SJCRH30 (cell line): ENCODE results near the gene MAP3K2. TPM values are rescaled to one million over a fixed set of nuclear protein-coding genes. Genes with fewer than 3 reads are reported as not detected.
A peak's percentile ranks its signal among the peaks of the same experiment; 100 is the strongest.

ENCODE experiments used
- DNase-seq, 2 experiments: peaks; one replicate each; pipeline ENCODE4 v3.0.0-alpha.2; 2015 to 2020
- H3K27ac ChIP-seq: fragments of 250-450 bp; sonication (Bioruptor Pico); 2 replicates; pipeline ENCODE4 v1.5.1; 2020; ENCODE audit warnings: mild to moderate bottlenecking, moderate library complexity
- H3K27me3 ChIP-seq: fragments of 250-450 bp; sonication (Bioruptor Pico); 2 replicates; pipeline ENCODE4 v1.5.1; 2020; ENCODE audit warnings: mild to moderate bottlenecking, moderate library complexity
- H3K36me3 ChIP-seq: fragments of 250-450 bp; sonication (Bioruptor Pico); 2 replicates; pipeline ENCODE4 v1.5.1; 2020; ENCODE audit warnings: mild to moderate bottlenecking, moderate library complexity
- H3K4me1 ChIP-seq: fragments of 250-450 bp; sonication (Bioruptor Pico); 2 replicates; pipeline ENCODE4 v1.5.1; 2020; ENCODE audit warnings: mild to moderate bottlenecking, moderate library complexity
- H3K4me3 ChIP-seq: fragments of 250-450 bp; sonication (Bioruptor Pico); 2 replicates; pipeline ENCODE4 v1.5.1; 2020; ENCODE audit warnings: mild to moderate bottlenecking, moderate library complexity
- H3K9me3 ChIP-seq: fragments of 250-450 bp; sonication (Bioruptor Pico); replicated peaks from 2 replicates; pipeline ENCODE4 v1.5.1; 2020; ENCODE audit warnings: mild to moderate bottlenecking, moderate library complexity
- total RNA-seq: library from RNA; depleted of rRNA; stranded (reverse); fragments of >200 nt; shearing (Covaris generic); gene quantifications from 2 replicates; pipeline ENCODE4 v1.2.3, GENCODE V29; 2014; rRNA removed

The MAP3K2 gene
- total RNA-seq: 24.4 and 28.8 TPM in 2 replicates

GRCh38 chr2:127387655-127388422 is at the start of gene MAP3K2:
TSS of gene MAP3K2 (minus strand) at chr2:127387975. CDS start at chr2:127343129, 44,846 bp downstream.
- Histone ChIP-seq H3K4me1 (peaks cover 9% of the 10 kb centered on the region; the same call in 1 of the 2 replicates), H3K27ac (peak within 1 kb of the TSS; percentile 94), H3K36me3 (no peaks in the 10 kb centered on the region), H3K9me3 (no peaks in the 10 kb centered on the region), H3K27me3 (no peaks in the 10 kb centered on the region), H3K4me3 (peak within 1 kb of the TSS; percentile 100)
- DNase-seq: peak; percentile 89 to 93

GRCh38 chr2:127437056-127437455 is 49.3 kb upstream of the MAP3K2 start:
- Histone ChIP-seq H3K27ac (no peak overlapping the region), H3K36me3 (no peaks in the 10 kb centered on the region), H3K27me3 (no peaks in the 10 kb centered on the region), H3K4me3 (no peak overlapping the region), H3K9me3 (no peaks in the 10 kb centered on the region), H3K4me1 (peaks cover 3% of the 10 kb centered on the region)
- DNase-seq: no peak

- H3K27me3 ChIP-seq: no peaks in the 10 kb centered on the region
- H3K27ac ChIP-seq: no peak overlapping the region
- no peaks in the 10 kb centered on the region for H3K9me3 ChIP-seq
- no peak overlapping the region for H3K4me3 ChIP-seq
- H3K4me1 ChIP-seq: peaks cover 13% of the 10 kb centered on the region
- H3K36me3 ChIP-seq: no peaks in the 10 kb centered on the region
- DNase-seq: no peak
Observed at GRCh38 chr2:127434515-127434914, 46.7 kb upstream of the MAP3K2 start.

- Histone ChIP-seq H3K36me3 (no peaks in the 10 kb centered on the region), H3K27ac (peak overlapping the region; percentile 10; the same call in 1 of the 2 replicates), H3K4me1 (peaks cover 13% of the 10 kb centered on the region), H3K4me3 (no peak overlapping the region), H3K9me3 (no peaks in the 10 kb centered on the region), H3K27me3 (no peaks in the 10 kb centered on the region)
- peak; percentile 50 to 75 for DNase-seq
Observed at GRCh38 chr2:127431408-127432023, 43.7 kb upstream of the MAP3K2 start.

GRCh38 chr2:127429844-127430425 is 42.2 kb upstream of the MAP3K2 start:
- H3K9me3 ChIP-seq: no peaks in the 10 kb centered on the region
- H3K27ac ChIP-seq: no peak overlapping the region
- no peak overlapping the region for H3K4me3 ChIP-seq
- H3K27me3 ChIP-seq: no peaks in the 10 kb centered on the region
- H3K36me3 ChIP-seq: no peaks in the 10 kb centered on the region
- H3K4me1 ChIP-seq: peaks cover 13% of the 10 kb centered on the region
- no peak for DNase-seq

GRCh38 chr2:127429291-127429690 is 41.5 kb upstream of the MAP3K2 start:
- Histone ChIP-seq H3K27ac (no peak overlapping the region), H3K4me3 (no peak overlapping the region), H3K27me3 (no peaks in the 10 kb centered on the region), H3K36me3 (no peaks in the 10 kb centered on the region), H3K4me1 (peaks cover 13% of the 10 kb centered on the region), H3K9me3 (no peaks in the 10 kb centered on the region)
- DNase-seq: no peak

GRCh38 chr2:127428815-127429109 is 41.0 kb upstream of the MAP3K2 start:
- DNase-seq: no peak
- no peaks in the 10 kb centered on the region for H3K36me3 ChIP-seq
- H3K4me1 ChIP-seq: peaks cover 13% of the 10 kb centered on the region
- H3K4me3 ChIP-seq: no peak overlapping the region
- no peak overlapping the region for H3K27ac ChIP-seq
- no peaks in the 10 kb centered on the region for H3K9me3 ChIP-seq
- H3K27me3 ChIP-seq: no peaks in the 10 kb centered on the region

GRCh38 chr2:127428057-127428814 is 40.5 kb upstream of the MAP3K2 start:
- no peaks in the 10 kb centered on the region for H3K9me3 ChIP-seq
- H3K27ac ChIP-seq: no peak overlapping the region
- H3K36me3 ChIP-seq: no peaks in the 10 kb centered on the region
- H3K4me3 ChIP-seq: no peak overlapping the region
- peaks cover 13% of the 10 kb centered on the region for H3K4me1 ChIP-seq
- DNase-seq: no peak
- H3K27me3 ChIP-seq: no peaks in the 10 kb centered on the region

GRCh38 chr2:127427376-127428056 is 39.7 kb upstream of the MAP3K2 start:
- Histone ChIP-seq H3K36me3 (no peaks in the 10 kb centered on the region), H3K4me1 (peaks cover 13% of the 10 kb centered on the region), H3K4me3 (no peak overlapping the region), H3K27ac (no peak overlapping the region), H3K27me3 (no peaks in the 10 kb centered on the region), H3K9me3 (no peaks in the 10 kb centered on the region)
- DNase-seq: no peak

GRCh38 chr2:127426501-127427354 is 39.0 kb upstream of the MAP3K2 start:
- no peaks in the 10 kb centered on the region for H3K27me3 ChIP-seq
- H3K9me3 ChIP-seq: no peaks in the 10 kb centered on the region
- H3K4me3 ChIP-seq: no peak overlapping the region
- H3K36me3 ChIP-seq: no peaks in the 10 kb centered on the region
- peaks cover 7% of the 10 kb centered on the region for H3K4me1 ChIP-seq
- DNase-seq: no peak
- no peak overlapping the region for H3K27ac ChIP-seq

- Histone ChIP-seq H3K4me1 (no peaks in the 10 kb centered on the region; the same call in 1 of the 2 replicates), H3K4me3 (no peak overlapping the region), H3K27ac (no peak overlapping the region), H3K36me3 (no peaks in the 10 kb centered on the region), H3K27me3 (no peaks in the 10 kb centered on the region), H3K9me3 (no peaks in the 10 kb centered on the region)
- no peak for DNase-seq
Observed at GRCh38 chr2:127425540-127426490, 38.0 kb upstream of the MAP3K2 start.

- H3K4me1 ChIP-seq: no peaks in the 10 kb centered on the region; the same call in 1 of the 2 replicates
- H3K27me3 ChIP-seq: no peaks in the 10 kb centered on the region
- DNase-seq: no peak
- H3K27ac ChIP-seq: no peak overlapping the region
- no peak overlapping the region for H3K4me3 ChIP-seq
- no peaks in the 10 kb centered on the region for H3K9me3 ChIP-seq
- no peaks in the 10 kb centered on the region for H3K36me3 ChIP-seq
Observed at GRCh38 chr2:127424598-127425520, 37.1 kb upstream of the MAP3K2 start.
